WTC11 (cell line): ENCODE results near the gene GPR139. TPM values are rescaled to one million over a fixed set of nuclear protein-coding genes. Genes with fewer than 3 reads are reported as not detected.

Source experiments
- ATAC-seq: fragments of 200-7000 bp; cut with Tn5 transposase; 2 replicates; pipeline ENCODE4 v1.10.0; 2021; ENCODE audit warnings: mild to moderate bottlenecking, moderate library complexity
- CTCF ChIA-PET: fragments of 300-600 bp; sonication (Branson Sonifier 250); formaldehyde crosslinking; loops from one replicate; lab custom pipeline; 2021; ENCODE audit warnings: antibody characterized with exemption; lab: Charles Lee
- POLR2A ChIA-PET: fragments of 350-600 bp; sonication (Branson Sonifier 250); formaldehyde crosslinking; loops from one replicate; lab custom pipeline; 2021; ENCODE audit warnings: antibody characterized with exemption; lab: Charles Lee
- DNase-seq: peaks from one replicate; pipeline ENCODE4 v3.0.0; 2021; ENCODE audit warnings: low spot score
- H3K27ac Mint-ChIP-seq: 2 replicates; pipeline ENCODE4 v1.8.0; 2021; ENCODE audit warnings: mixed read lengths
- H3K27me3 Mint-ChIP-seq: 2 replicates; pipeline ENCODE4 v1.8.0; 2021; ENCODE audit warnings: low read depth, mild to moderate bottlenecking, moderate library complexity, mixed read lengths
- H3K36me3 Mint-ChIP-seq: 2 replicates; pipeline ENCODE4 v1.8.0; 2021; ENCODE audit warnings: mixed read lengths
- H3K4me1 Mint-ChIP-seq: 2 replicates; pipeline ENCODE4 v1.8.0; 2022; ENCODE audit warnings: mixed read lengths
- H3K4me3 Mint-ChIP-seq: 2 replicates; pipeline ENCODE4 v1.8.0; 2021; ENCODE audit warnings: mild to moderate bottlenecking, moderate library complexity, mixed read lengths
- H3K9me3 Mint-ChIP-seq: 2 replicates; pipeline ENCODE4 v1.8.0; 2021; ENCODE audit warnings: mixed read lengths
- AFF4 ChIP-seq: sonication (generic); formaldehyde crosslinking; IDR thresholded peaks from 2 replicates; pipeline ENCODE4 v1.8.1; 2023; ENCODE audit warnings: mild to moderate bottlenecking, missing genetic modification reagents, borderline replicate concordance
- ARID4B ChIP-seq: sonication (generic); formaldehyde crosslinking; IDR thresholded peaks from 2 replicates; pipeline ENCODE4 v1.8.0; 2023; ENCODE audit warnings: missing genetic modification reagents, mild to moderate bottlenecking, borderline replicate concordance
- ATF2 ChIP-seq: sonication (generic); formaldehyde crosslinking; IDR thresholded peaks from 2 replicates; pipeline ENCODE4 v1.8.1; 2022; ENCODE audit warnings: low read depth, missing genetic modification reagents, borderline replicate concordance
- CDX4 ChIP-seq: fragments of 250-450 bp; sonication (Bioruptor Pico); IDR thresholded peaks from 2 replicates; pipeline ENCODE4 v1.9.0; 2021; ENCODE audit warnings: moderate library complexity, mild to moderate bottlenecking, inconsistent platforms, borderline replicate concordance
- CREB1 ChIP-seq: sonication (generic); formaldehyde crosslinking; IDR thresholded peaks from 2 replicates; pipeline ENCODE4 v1.8.0; 2023; ENCODE audit warnings: mild to moderate bottlenecking, missing genetic modification reagents
- CTCF ChIP-seq: fragments of 200-600 bp; IDR thresholded peaks from 2 replicates; pipeline ENCODE4 v1.8.0; 2022; ENCODE audit warnings: antibody characterized with exemption
- FOXK1 ChIP-seq: sonication (generic); formaldehyde crosslinking; IDR thresholded peaks from 2 replicates; pipeline ENCODE4 v1.8.0; 2022; ENCODE audit warnings: mild to moderate bottlenecking, moderate library complexity, missing genetic modification reagents
- HMGA2 ChIP-seq: fragments of 250-450 bp; sonication (Bioruptor Pico); IDR thresholded peaks from 2 replicates; pipeline ENCODE4 v1.4.0; 2021; ENCODE audit warnings: mild to moderate bottlenecking, moderate library complexity
- IRF1 ChIP-seq: sonication (generic); formaldehyde crosslinking; IDR thresholded peaks from 2 replicates; pipeline ENCODE4 v1.8.0; 2023; ENCODE audit warnings: missing genetic modification reagents
- KAT7 ChIP-seq: sonication (generic); formaldehyde crosslinking; IDR thresholded peaks from 2 replicates; pipeline ENCODE4 v1.8.1; 2023; ENCODE audit warnings: missing genetic modification reagents, mild to moderate bottlenecking, borderline replicate concordance
- NFYB ChIP-seq: sonication (generic); formaldehyde crosslinking; conservative IDR thresholded peaks from 2 replicates; pipeline ENCODE4 v1.8.0; 2022; ENCODE audit warnings: low read depth, missing genetic modification reagents
- TCF7 ChIP-seq: sonication (generic); formaldehyde crosslinking; IDR thresholded peaks from 2 replicates; pipeline ENCODE4 v1.8.0; 2022; ENCODE audit warnings: mild to moderate bottlenecking, low read depth, missing genetic modification reagents, moderate library complexity
- TEAD1 ChIP-seq: sonication (generic); formaldehyde crosslinking; IDR thresholded peaks from 2 replicates; pipeline ENCODE4 v1.8.0; 2022; ENCODE audit warnings: mild to moderate bottlenecking, missing genetic modification reagents
- USF2 ChIP-seq: sonication (generic); formaldehyde crosslinking; IDR thresholded peaks from 2 replicates; pipeline ENCODE4 v1.8.1; 2023; ENCODE audit warnings: mild to moderate bottlenecking, missing genetic modification reagents, moderate library complexity
- ZNF317 ChIP-seq: sonication (generic); formaldehyde crosslinking; IDR thresholded peaks from 2 replicates; pipeline ENCODE4 v1.8.1; 2023; ENCODE audit warnings: low read depth, mild to moderate bottlenecking, moderate library complexity, missing genetic modification reagents, borderline replicate concordance
- total RNA-seq: library from RNA; stranded (reverse); gene quantifications from 3 replicates; pipeline ENCODE4 v1.2.3, GENCODE V29; 2021

The GPR139 gene
- total RNA-seq, 1 experiment from 2014 or later = 0.48 TPM

GRCh38 chr16:20111143-20111542 lies 37.5 kb upstream of the GPR139 start:
- POLR2A ChIA-PET = no interaction called here
- Mint-ChIP-seq H3K27ac (no peak overlapping the region), H3K27me3 (no peaks in the 10 kb centered on the region), H3K4me3 (no peak overlapping the region), H3K36me3 (no peaks in the 10 kb centered on the region), H3K9me3 (no peaks in the 10 kb centered on the region), H3K4me1 (peaks cover 10% of the 10 kb centered on the region)
- CTCF ChIA-PET = no interaction called here
- ATAC-seq (no peak), DNase-seq (no peak)
- no peak for TF ChIP-seq CDX4
- TF ChIP-seq FOXK1 (CRISPR knock-in tag) = no peak
- TF ChIP-seq AFF4 (CRISPR knock-in tag) = no peak

GRCh38 chr16:20107083-20107482 lies 33.4 kb upstream of the GPR139 start:
- POLR2A ChIA-PET = no interaction called here
- Mint-ChIP-seq H3K4me3 (no peak overlapping the region), H3K27ac (no peak overlapping the region), H3K9me3 (no peaks in the 10 kb centered on the region), H3K27me3 (no peaks in the 10 kb centered on the region; the same call in 1 of the 2 replicates), H3K36me3 (no peaks in the 10 kb centered on the region), H3K4me1 (no peaks in the 10 kb centered on the region)
- DNase-seq (no peak), ATAC-seq (0 out of 2 replicates have a peak, but pooled peaks have one; percentile 50)
- TF ChIP-seq ZNF317 (CRISPR knock-in tag) (no peak), HMGA2 (CRISPR knock-in tag) (no peak), TCF7 (CRISPR knock-in tag) (no peak), ARID4B (no peak), KAT7 (CRISPR knock-in tag) (no peak), NFYB (CRISPR knock-in tag) (peak; percentile 58), CTCF (no peak), USF2 (peak; percentile 53), ATF2 (CRISPR knock-in tag) (no peak), IRF1 (CRISPR knock-in tag) (no peak), TEAD1 (CRISPR knock-in tag) (no peak), CREB1 (CRISPR knock-in tag) (no peak)
- TF ChIP-seq, all 79 proteins: peak for 2
- CTCF ChIA-PET = interaction anchor here (1.0 to 1.8 kb wide), 3 partner anchors 193 to 200 kb away, joined by 4 to 7 read pairs (median 5); no protein-coding TSS in a partner anchor
